ENCODE measurements around the gene CELSR2. TPM values are rescaled to one million over a fixed set of nuclear protein-coding genes. Genes with fewer than 3 reads are reported as not detected.

Gene CELSR2
- total and polyA plus RNA-seq, 8 donors = 5.9 to 18.0 (median 12.5) TPM

DNA sequence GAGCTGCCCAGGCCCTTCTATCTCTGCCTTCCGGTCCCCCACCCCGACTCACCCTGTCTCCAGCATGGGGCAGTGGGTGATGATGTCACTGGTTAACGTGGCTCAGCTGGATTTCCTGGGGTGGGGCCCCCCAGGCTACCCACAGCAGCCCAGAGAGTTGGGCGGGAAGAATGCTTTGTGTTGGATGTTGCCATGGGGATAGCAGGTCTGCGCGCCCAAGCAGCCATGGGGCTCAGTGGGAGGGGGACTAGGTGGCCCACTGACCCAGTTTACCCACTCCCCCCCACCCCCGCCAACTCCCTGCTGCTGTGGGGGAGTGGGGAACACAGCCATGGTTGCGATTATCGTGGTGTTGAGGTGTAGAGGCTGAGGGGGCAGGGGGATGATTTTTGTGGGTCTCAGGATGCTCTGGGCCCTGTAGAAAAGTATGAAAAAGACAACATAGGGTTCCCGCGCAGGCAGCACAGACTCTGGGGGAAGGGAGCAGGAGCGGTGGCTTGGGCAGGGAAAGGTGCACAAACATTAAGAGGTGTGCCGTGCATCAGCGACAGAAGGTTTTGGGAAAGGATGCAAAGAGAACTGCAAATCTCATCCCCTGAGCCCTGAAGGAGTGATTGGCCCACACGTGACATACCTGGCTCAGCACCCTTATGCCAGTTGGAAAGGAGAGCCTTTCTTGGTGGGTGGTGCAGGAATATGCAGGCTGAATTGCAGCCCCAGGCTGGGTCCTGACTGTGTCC is 8.5 kb downstream of the CELSR2 start:
- Histone ChIP-seq H3K27me3 (no peaks in the 10 kb centered on the region), H3K9me3 (no peaks in the 10 kb centered on the region), H3K4me1 (peaks cover 13 to 15% of the 10 kb centered on the region in 2 donors), H3K27ac (no peak overlapping the region), H3K36me3 (no peaks in the 10 kb centered on the region), H3K4me3 (no peak overlapping the region)
- DNase-seq (peak in 1 of 4 donors; percentile 63), ATAC-seq (no peak)
- intact Hi-C loops (cut with DNase I) = no loop called here
- TF ChIP-seq, protein P1, sequence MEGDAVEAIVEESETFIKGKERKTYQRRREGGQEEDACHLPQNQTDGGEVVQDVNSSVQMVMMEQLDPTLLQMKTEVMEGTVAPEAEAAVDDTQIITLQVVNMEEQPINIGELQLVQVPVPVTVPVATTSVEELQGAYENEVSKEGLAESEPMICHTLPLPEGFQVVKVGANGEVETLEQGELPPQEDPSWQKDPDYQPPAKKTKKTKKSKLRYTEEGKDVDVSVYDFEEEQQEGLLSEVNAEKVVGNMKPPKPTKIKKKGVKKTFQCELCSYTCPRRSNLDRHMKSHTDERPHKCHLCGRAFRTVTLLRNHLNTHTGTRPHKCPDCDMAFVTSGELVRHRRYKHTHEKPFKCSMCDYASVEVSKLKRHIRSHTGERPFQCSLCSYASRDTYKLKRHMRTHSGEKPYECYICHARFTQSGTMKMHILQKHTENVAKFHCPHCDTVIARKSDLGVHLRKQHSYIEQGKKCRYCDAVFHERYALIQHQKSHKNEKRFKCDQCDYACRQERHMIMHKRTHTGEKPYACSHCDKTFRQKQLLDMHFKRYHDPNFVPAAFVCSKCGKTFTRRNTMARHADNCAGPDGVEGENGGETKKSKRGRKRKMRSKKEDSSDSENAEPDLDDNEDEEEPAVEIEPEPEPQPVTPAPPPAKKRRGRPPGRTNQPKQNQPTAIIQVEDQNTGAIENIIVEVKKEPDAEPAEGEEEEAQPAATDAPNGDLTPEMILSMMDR (IDR thresholded peaks at IDR 0.05) = no peak

DNA sequence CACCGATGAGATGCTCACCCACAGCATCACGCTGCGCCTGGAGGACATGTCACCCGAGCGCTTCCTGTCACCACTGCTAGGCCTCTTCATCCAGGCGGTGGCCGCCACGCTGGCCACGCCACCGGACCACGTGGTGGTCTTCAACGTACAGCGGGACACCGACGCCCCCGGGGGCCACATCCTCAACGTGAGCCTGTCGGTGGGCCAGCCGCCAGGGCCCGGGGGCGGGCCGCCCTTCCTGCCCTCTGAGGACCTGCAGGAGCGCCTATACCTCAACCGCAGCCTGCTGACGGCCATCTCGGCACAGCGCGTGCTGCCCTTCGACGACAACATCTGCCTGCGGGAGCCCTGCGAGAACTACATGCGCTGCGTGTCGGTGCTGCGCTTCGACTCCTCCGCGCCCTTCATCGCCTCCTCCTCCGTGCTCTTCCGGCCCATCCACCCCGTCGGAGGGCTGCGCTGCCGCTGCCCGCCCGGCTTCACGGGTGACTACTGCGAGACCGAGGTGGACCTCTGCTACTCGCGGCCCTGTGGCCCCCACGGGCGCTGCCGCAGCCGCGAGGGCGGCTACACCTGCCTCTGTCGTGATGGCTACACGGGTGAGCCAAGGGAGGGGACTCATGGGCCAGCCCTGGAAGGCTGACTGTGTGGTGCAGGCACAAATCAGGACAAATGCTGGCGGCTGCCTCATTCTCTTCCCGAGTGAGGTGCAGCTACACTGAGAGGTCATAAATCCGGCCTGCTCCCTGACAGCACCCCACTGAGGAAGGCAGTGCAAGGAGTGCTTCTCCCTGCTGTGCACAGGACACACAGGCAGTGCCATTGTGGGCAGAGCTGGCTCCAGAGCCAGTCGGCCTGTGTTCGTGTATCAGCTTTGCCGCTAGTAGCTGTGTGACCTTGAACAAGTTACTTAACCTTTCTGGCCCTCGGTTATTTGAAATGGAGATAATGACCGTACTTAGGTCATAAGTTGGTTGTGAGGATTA is 9.4 kb downstream of the CELSR2 start:
- no peak overlapping the region for H3K27ac ChIP-seq
- no peak overlapping the region for H3K4me3 ChIP-seq
- H3K4me1 ChIP-seq = peaks cover 13 to 16% of the 10 kb centered on the region in 2 donors
- no peak for ATAC-seq
- H3K27me3 ChIP-seq = no peaks in the 10 kb centered on the region
- DNase-seq = peak in 1 of 4 donors; percentile 73
- intact Hi-C loops (cut with DNase I) = no loop called here
- H3K36me3 ChIP-seq = no peaks in the 10 kb centered on the region
- no peaks in the 10 kb centered on the region for H3K9me3 ChIP-seq
- TF ChIP-seq, protein P1 (IDR thresholded peaks at IDR 0.05) = no peak

DNA sequence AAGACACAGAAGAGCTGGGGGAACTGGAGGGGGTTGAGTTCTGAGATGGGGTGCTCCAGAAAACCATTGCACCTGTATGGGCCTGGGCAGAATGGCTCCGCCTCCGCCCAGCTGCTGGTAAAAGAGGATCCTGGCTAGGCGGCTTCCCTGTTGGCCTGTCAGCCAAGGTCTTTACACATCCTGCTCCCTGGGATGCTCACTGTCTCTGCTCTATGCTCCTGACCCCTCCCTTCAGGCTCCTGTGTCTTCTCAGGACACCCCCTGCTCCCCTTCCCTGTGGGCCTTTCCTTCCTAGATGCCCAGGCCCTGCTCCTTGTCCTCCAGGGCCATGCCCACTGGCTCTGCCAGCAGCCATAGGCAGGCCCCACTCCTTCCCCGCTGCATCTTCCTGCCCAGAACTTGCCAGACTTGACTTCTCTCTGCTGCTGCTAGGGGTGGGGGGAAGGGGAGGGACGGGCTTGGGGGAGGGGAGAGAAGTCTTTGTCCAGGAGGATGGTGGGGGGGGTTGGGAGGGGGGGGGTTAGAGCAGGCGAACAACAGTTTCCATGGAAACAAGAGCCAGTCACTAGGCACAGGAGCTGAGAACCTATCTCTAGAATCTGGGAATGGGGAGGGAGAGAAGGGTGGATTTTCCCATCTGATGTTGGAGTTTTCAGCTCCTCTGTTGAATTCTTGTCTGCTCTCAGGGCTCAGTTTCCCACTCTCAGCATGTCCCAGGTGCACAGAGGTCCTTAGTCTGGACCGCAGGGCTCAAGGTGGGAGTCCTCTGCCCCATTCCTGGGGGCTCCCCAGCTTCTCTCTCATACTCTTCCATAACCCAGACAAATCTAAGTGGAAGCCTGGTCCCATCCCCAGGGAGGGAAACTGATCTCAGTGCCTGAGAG is 10.6 kb downstream of the CELSR2 start:
- TF ChIP-seq, protein P1 (IDR thresholded peaks at IDR 0.05) = no peak
- peaks cover 1 to 9% of the 10 kb centered on the region in 2 donors for H3K4me1 ChIP-seq
- DNase-seq (no peak), ATAC-seq (no peak)
- no peak overlapping the region for H3K4me3 ChIP-seq
- H3K27me3 ChIP-seq = no peaks in the 10 kb centered on the region
- no peaks in the 10 kb centered on the region for H3K36me3 ChIP-seq
- intact Hi-C loops (cut with DNase I) = loop anchor here in 1 of 2 donors (5.0 to 10.0 kb wide), 2 partner anchors 147 to 275 kb away; partner anchors contain the start of gene GPR61
- no peak overlapping the region for H3K27ac ChIP-seq
- H3K9me3 ChIP-seq = no peaks in the 10 kb centered on the region

DNA sequence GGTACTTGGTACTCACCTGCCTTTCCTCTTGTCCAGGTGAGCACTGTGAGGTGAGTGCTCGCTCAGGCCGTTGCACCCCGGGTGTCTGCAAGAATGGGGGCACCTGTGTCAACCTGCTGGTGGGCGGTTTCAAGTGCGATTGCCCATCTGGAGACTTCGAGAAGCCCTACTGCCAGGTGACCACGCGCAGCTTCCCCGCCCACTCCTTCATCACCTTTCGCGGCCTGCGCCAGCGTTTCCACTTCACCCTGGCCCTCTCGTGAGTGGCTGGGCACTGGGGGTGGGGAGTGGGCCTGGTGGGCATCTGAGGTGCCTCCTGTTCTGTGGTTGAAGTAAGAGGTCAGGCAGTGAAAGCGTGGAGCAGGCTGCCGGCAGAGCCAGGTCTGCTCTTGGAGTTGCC is 11.7 kb downstream of the CELSR2 start:
- DNase-seq (no peak), ATAC-seq (no peak)
- Histone ChIP-seq H3K9me3 (no peaks in the 10 kb centered on the region), H3K4me1 (peaks cover 0 to 8% of the 10 kb centered on the region in 2 donors), H3K27ac (no peak overlapping the region), H3K36me3 (no peaks in the 10 kb centered on the region), H3K27me3 (no peaks in the 10 kb centered on the region), H3K4me3 (no peak overlapping the region)
- intact Hi-C loops (cut with DNase I) = loop anchor here in 1 of 2 donors (5.0 to 10.0 kb wide), 2 partner anchors 146 to 274 kb away; partner anchors contain the start of gene GPR61
- TF ChIP-seq, protein P1 (IDR thresholded peaks at IDR 0.05) = no peak
